OCI-LY7 (cell line): ENCODE results near the gene GALNTL6. TPM values are rescaled to one million over a fixed set of nuclear protein-coding genes. Genes with fewer than 3 reads are reported as not detected.

Source experiments
- BruUV-seq: library from RNA; stranded (reverse); fragments of 400-500 nt; replicated peaks from 2 replicates; lab custom pipeline; 2021; lab: Mats Ljungman, UMichigan
- CTCF ChIA-PET: fragments of 300-600 bp; sonication (Branson Sonifier 250); formaldehyde crosslinking; loops from one replicate; lab custom pipeline; 2022; ENCODE audit warnings: antibody characterized with exemption; ENCODE audit not compliant: unreplicated experiment; lab: Charles Lee
- POLR2A ChIA-PET: fragments of 300-600 bp; sonication (Branson Sonifier 250); formaldehyde crosslinking; loops from one replicate; lab custom pipeline; 2022; ENCODE audit warnings: antibody characterized with exemption; lab: Charles Lee
- DNase-seq: peaks from one replicate; pipeline ENCODE4 v3.0.0-alpha.2; 2015; ENCODE audit warnings: low spot score
- H2AFZ ChIP-seq: fragments of 200-600 bp; sonication (generic), shearing (Covaris generic); 2 replicates; pipeline ENCODE4 v1.6.1; 2014; ENCODE audit warnings: mild to moderate bottlenecking, antibody characterized with exemption, low read length, moderate library complexity
- H3K27ac ChIP-seq: fragments of 200-600 bp; sonication (generic); 2 replicates; pipeline ENCODE4 v1.5.1; 2014; ENCODE audit warnings: mixed run types, low read depth, mild to moderate bottlenecking, moderate library complexity, low read length, inconsistent platforms; ENCODE audit not compliant: poor library complexity, severe bottlenecking
- H3K36me3 ChIP-seq: fragments of 200-600 bp; sonication (generic); 2 replicates; pipeline ENCODE4 v1.6.1; 2014; ENCODE audit warnings: mild to moderate bottlenecking, antibody characterized with exemption, low read length, moderate library complexity, mixed read lengths; ENCODE audit not compliant: insufficient read depth
- H3K4me1 ChIP-seq: fragments of 200-600 bp; sonication (generic); 2 replicates; pipeline ENCODE4 v1.5.1; 2014; ENCODE audit warnings: mild to moderate bottlenecking, low read length; ENCODE audit not compliant: insufficient read depth, poor library complexity, severe bottlenecking
- H3K4me2 ChIP-seq: fragments of 200-600 bp; sonication (generic); 2 replicates; pipeline ENCODE4 v1.6.1; 2014; ENCODE audit warnings: mild to moderate bottlenecking, low read length
- H3K4me3 ChIP-seq: fragments of 200-600 bp; sonication (generic); 2 replicates; pipeline ENCODE4 v1.5.1; 2014; ENCODE audit warnings: mild to moderate bottlenecking, low read depth, low read length; ENCODE audit not compliant: poor library complexity, severe bottlenecking
- H3K79me2 ChIP-seq: fragments of 200-600 bp; sonication (generic); 2 replicates; pipeline ENCODE4 v1.6.1; 2016; ENCODE audit warnings: low read depth, mild to moderate bottlenecking, low read length, moderate library complexity, mixed read lengths; ENCODE audit not compliant: insufficient read depth
- H3K9me2 ChIP-seq: fragments of 200-600 bp; sonication (generic); 2 replicates; pipeline ENCODE4 v1.6.1; 2016; ENCODE audit warnings: mild to moderate bottlenecking, low read length, mixed read lengths; ENCODE audit not compliant: insufficient read depth
- H3K9me3 ChIP-seq: fragments of 200-600 bp; sonication (generic); 2 replicates; pipeline ENCODE4 v1.6.1; 2014; ENCODE audit warnings: mild to moderate bottlenecking, mixed run types, low read length, mixed read lengths
- H4K20me1 ChIP-seq: fragments of 200-600 bp; sonication (generic); 2 replicates; pipeline ENCODE4 v1.6.1; 2014; ENCODE audit warnings: mild to moderate bottlenecking, antibody characterized with exemption, low read length, moderate library complexity, mixed read lengths; ENCODE audit not compliant: insufficient read depth
- CTCF ChIP-seq: fragments of 200-600 bp; sonication (generic); conservative IDR thresholded peaks from 2 replicates; pipeline ENCODE4 v1.5.1; 2014; ENCODE audit warnings: mild to moderate bottlenecking, antibody characterized with exemption, low read length, moderate library complexity, mixed read lengths
- EZH2phosphoT487 ChIP-seq: fragments of 200-600 bp; sonication (generic); IDR thresholded peaks from 2 replicates; pipeline ENCODE4 v1.6.1; 2018; ENCODE audit warnings: low read depth, borderline replicate concordance, mild to moderate bottlenecking, mixed run types, antibody characterized with exemption, low read length, moderate library complexity, mixed read lengths
- intact Hi-C: fragments of 100-400 bp; cut with micrococcal nuclease; formaldehyde crosslinking; loops from one replicate; pipeline ENCODE4 v1.10.0; 2022; ENCODE audit not compliant: unreplicated experiment
- total RNA-seq, 2 experiments: library from RNA; depleted of rRNA in 1 of 2; stranded (reverse); fragments of >200 nt in 1 of 2; shearing (Covaris generic) in 1 of 2; gene quantifications; 2 replicates each; pipeline ENCODE4 v1.2.3, GENCODE V29; 2014 to 2022

Gene GALNTL6
- total RNA-seq, 2 experiments from 2014 or later: not detected

GRCh38 chr4:172709376-172709775 lies 896.2 kb downstream of the GALNTL6 start:
- Histone ChIP-seq H3K4me2 (no peak overlapping the region), H4K20me1 (no peaks in the 10 kb centered on the region), H3K4me1 (no peaks in the 10 kb centered on the region), H3K9me2 (no peaks in the 10 kb centered on the region), H3K9me3 (peaks cover 13% of the 10 kb centered on the region; the same call in 1 of the 2 replicates), H3K79me2 (no peaks in the 10 kb centered on the region), H3K4me3 (no peak overlapping the region), H3K27ac (no peak overlapping the region), H3K36me3 (no peaks in the 10 kb centered on the region), H2AFZ (no peak overlapping the region)
- BruUV-seq: no TSS peak
- TF ChIP-seq CTCF: no peak
- TF ChIP-seq EZH2phosphoT487: no peak
- intact Hi-C loops: no loop called here
- ChIA-PET CTCF (no interaction called here), POLR2A (no interaction called here)
- no peak for DNase-seq

GRCh38 chr4:172716291-172716690 lies 903.1 kb downstream of the GALNTL6 start:
- intact Hi-C loops: no loop called here
- no TSS peak for BruUV-seq
- ChIA-PET POLR2A (no interaction called here), CTCF (no interaction called here)
- DNase-seq: no peak
- H3K9me2 ChIP-seq: no peaks in the 10 kb centered on the region
- H4K20me1 ChIP-seq: no peaks in the 10 kb centered on the region
- H3K4me3 ChIP-seq: no peak overlapping the region
- H3K79me2 ChIP-seq: no peaks in the 10 kb centered on the region
- H3K4me1 ChIP-seq: no peaks in the 10 kb centered on the region
- no peaks in the 10 kb centered on the region for H3K36me3 ChIP-seq
- H2AFZ ChIP-seq: no peak overlapping the region
- H3K27ac ChIP-seq: no peak overlapping the region
- H3K4me2 ChIP-seq: no peak overlapping the region
- no peak for TF ChIP-seq CTCF
- no peak for TF ChIP-seq EZH2phosphoT487
- H3K9me3 ChIP-seq: no peaks in the 10 kb centered on the region

GRCh38 chr4:172721659-172722058 lies 908.5 kb downstream of the GALNTL6 start:
- CTCF ChIA-PET: no interaction called here
- Histone ChIP-seq H3K79me2 (no peaks in the 10 kb centered on the region), H3K27ac (no peak overlapping the region), H4K20me1 (no peaks in the 10 kb centered on the region), H3K4me3 (no peak overlapping the region), H2AFZ (no peak overlapping the region), H3K4me1 (no peaks in the 10 kb centered on the region), H3K4me2 (no peak overlapping the region), H3K9me3 (no peaks in the 10 kb centered on the region), H3K36me3 (no peaks in the 10 kb centered on the region), H3K9me2 (no peaks in the 10 kb centered on the region)
- TF ChIP-seq CTCF: no peak
- no peak for TF ChIP-seq EZH2phosphoT487
- POLR2A ChIA-PET: no interaction called here
- DNase-seq: no peak
- BruUV-seq: no TSS peak
- intact Hi-C loops: no loop called here
